HepG2 (cell line): ENCODE measurements around the gene SPHK2. TPM values are rescaled to one million over a fixed set of nuclear protein-coding genes. Genes with fewer than 3 reads are reported as not detected.
A peak's percentile ranks its signal among the peaks of the same experiment; 100 is the strongest.

Experiments
- BRD4 ChIP-seq: sonication (generic); formaldehyde crosslinking; IDR thresholded peaks from 2 replicates; pipeline ENCODE4 v1.4.0; 2020; ENCODE audit warnings: missing genetic modification reagents
- EED ChIP-seq: sonication (generic); formaldehyde crosslinking; IDR thresholded peaks from 2 replicates; pipeline ENCODE4 v1.5.0; 2020; ENCODE audit warnings: mild to moderate bottlenecking, missing genetic modification reagents
- ERF ChIP-seq: IDR thresholded peaks from 2 replicates; pipeline ENCODE4 v1.6.1; 2018; ENCODE audit warnings: missing biosample characterization, missing genetic modification reagents
- FOSL1 ChIP-seq: sonication (generic); formaldehyde crosslinking; IDR thresholded peaks from 2 replicates; pipeline ENCODE4 v1.9.0; 2021; ENCODE audit warnings: missing genetic modification reagents, borderline replicate concordance
- FOXA3 ChIP-seq: IDR thresholded peaks from 2 replicates; pipeline ENCODE4 v1.6.1; 2016; ENCODE audit warnings: missing genetic modification reagents, missing compliant biosample characterization
- HDAC2 ChIP-seq: sonication (generic); formaldehyde crosslinking; IDR thresholded peaks from 2 replicates; pipeline ENCODE4 v1.4.0; 2020; ENCODE audit warnings: missing genetic modification reagents
- IKZF5 ChIP-seq: IDR thresholded peaks from 2 replicates; pipeline ENCODE4 v1.6.1; 2018; ENCODE audit warnings: missing genetic modification reagents, mild to moderate bottlenecking, missing compliant biosample characterization
- KDM5A ChIP-seq: fragments of 200-600 bp; sonication (generic); IDR thresholded peaks from 2 replicates; pipeline ENCODE4 v1.7.0; 2018; ENCODE audit warnings: antibody characterized with exemption, mild to moderate bottlenecking, low read length, borderline replicate concordance
- LCORL ChIP-seq, 2 experiments: fragments of 450-650 bp in 1 of 2; sonication (generic) in 1 of 2; formaldehyde crosslinking in 1 of 2; IDR thresholded peaks; 2 replicates each; pipeline versions ENCODE4 v1.5.0 to v1.6.1; 2017 to 2020; ENCODE audit warnings: antibody characterized with exemption in 1 of 2, missing genetic modification reagents in 1 of 2
- MED8 ChIP-seq: sonication (generic); formaldehyde crosslinking; IDR thresholded peaks from 2 replicates; pipeline ENCODE4 v1.8.1; 2023; ENCODE audit warnings: mild to moderate bottlenecking, missing genetic modification reagents; ENCODE audit not compliant: insufficient replicate concordance
- MEIS2 ChIP-seq: sonication (generic); formaldehyde crosslinking; IDR thresholded peaks from 2 replicates; pipeline ENCODE4 v1.9.0; 2021; ENCODE audit warnings: mild to moderate bottlenecking, missing genetic modification reagents
- NFYB ChIP-seq: sonication (generic); formaldehyde crosslinking; IDR thresholded peaks from 2 replicates; pipeline ENCODE4 v1.4.0; 2020; ENCODE audit warnings: missing genetic modification reagents
- PCBP2 ChIP-seq: fragments of 200-400 bp; formaldehyde crosslinking; optimal IDR thresholded peaks from 2 replicates; pipeline ENCODE3; 2018; ENCODE audit warnings: low read length, low read depth; ENCODE audit not compliant: poor library complexity, severe bottlenecking
- PHB2 ChIP-seq: fragments of 450-650 bp; IDR thresholded peaks from 2 replicates; pipeline ENCODE4 v1.6.1; 2018; ENCODE audit not compliant: partially characterized antibody
- RAD21 ChIP-seq: fragments of 450-650 bp; formaldehyde crosslinking; IDR thresholded peaks from 2 replicates; pipeline ENCODE4 v1.5.0; 2020; ENCODE audit warnings: mild to moderate bottlenecking
- RFXANK ChIP-seq: IDR thresholded peaks from 2 replicates; pipeline ENCODE4 v1.6.1; 2016
- SOX5 ChIP-seq: IDR thresholded peaks from 2 replicates; pipeline ENCODE4 v1.6.1; 2016; ENCODE audit warnings: borderline replicate concordance
- STAG1 ChIP-seq: sonication (generic); formaldehyde crosslinking; IDR thresholded peaks from 2 replicates; pipeline ENCODE4 v1.4.0; 2020; ENCODE audit warnings: missing genetic modification reagents
- TARDBP ChIP-seq: sonication (generic); formaldehyde crosslinking; IDR thresholded peaks from 2 replicates; pipeline ENCODE4 v1.8.0; 2022; ENCODE audit warnings: mild to moderate bottlenecking, missing genetic modification reagents
- THAP11 ChIP-seq: IDR thresholded peaks from 2 replicates; pipeline ENCODE4 v1.6.1; 2016; ENCODE audit warnings: missing biosample characterization, missing genetic modification reagents
- TRAFD1 ChIP-seq: sonication (generic); formaldehyde crosslinking; IDR thresholded peaks from 2 replicates; pipeline ENCODE4 v1.5.1; 2020; ENCODE audit warnings: missing genetic modification reagents, mild to moderate bottlenecking, borderline replicate concordance
- ZNF101 ChIP-seq: sonication (generic); formaldehyde crosslinking; IDR thresholded peaks from 2 replicates; pipeline ENCODE4 v1.4.0; 2020; ENCODE audit warnings: mild to moderate bottlenecking, low read depth, missing genetic modification reagents, borderline replicate concordance
- ZNF121 ChIP-seq: sonication (generic); formaldehyde crosslinking; IDR thresholded peaks from 2 replicates; pipeline ENCODE4 v1.5.0; 2020; ENCODE audit warnings: mild to moderate bottlenecking, missing genetic modification reagents
- ZNF205 ChIP-seq: IDR thresholded peaks from 2 replicates; pipeline ENCODE4 v1.6.1; 2018; ENCODE audit warnings: missing biosample characterization, missing genetic modification reagents
- ZNF225 ChIP-seq: sonication (generic); formaldehyde crosslinking; IDR thresholded peaks from 2 replicates; pipeline ENCODE4 v1.4.0; 2020; ENCODE audit warnings: mild to moderate bottlenecking, missing genetic modification reagents
- ZNF414 ChIP-seq: sonication (generic); formaldehyde crosslinking; IDR thresholded peaks from 2 replicates; pipeline ENCODE4 v1.5.0; 2020; ENCODE audit warnings: missing genetic modification reagents
- ZNF674 ChIP-seq: sonication (generic); formaldehyde crosslinking; IDR thresholded peaks from 2 replicates; pipeline ENCODE4 v1.5.0; 2020; ENCODE audit warnings: low read depth, mild to moderate bottlenecking, missing genetic modification reagents
- ZNF709 ChIP-seq: sonication (generic); formaldehyde crosslinking; IDR thresholded peaks from 2 replicates; pipeline ENCODE4 v1.5.0; 2020; ENCODE audit warnings: mild to moderate bottlenecking, missing genetic modification reagents
- ZSCAN20 ChIP-seq: sonication (generic); formaldehyde crosslinking; IDR thresholded peaks from 2 replicates; pipeline ENCODE4 v1.4.0; 2020; ENCODE audit warnings: missing genetic modification reagents, mild to moderate bottlenecking, borderline replicate concordance
- polyA plus RNA-seq, 8 experiments: library from polyadenylated mRNA; depleted of rRNA in 3 of 8; stranded (reverse) in 7 of 8; unstranded in 1 of 8; fragments of >200 nt; fragmentation: Illumina TruSeq in 4 of 8; extraction: Trizol in 4 of 8; gene quantifications; 2 replicates each; pipeline versions ENCODE4 v1.2.1 to v1.2.3, GENCODE V29; 2011 to 2016; ENCODE audit warnings: low read depth in 4 of 8, missing spikeins in 1 of 8, mixed read lengths in 1 of 8; ENCODE audit not compliant: insufficient read depth in 1 of 8
- total RNA-seq, 5 experiments: library from RNA; depleted of rRNA; stranded (reverse); fragments of >200 nt; fragmentation: Illumina TruSeq; extraction: Trizol; gene quantifications; 2 replicates each; pipeline ENCODE4 v1.2.3, GENCODE V29; 2016; ENCODE audit warnings: low read depth in 1 of 5

The SPHK2 gene
- total and polyA plus RNA-seq, 2 of the 13 experiments (the other 11 are each of a cell fraction or from before 2014, with no cell fraction given): 2.9 to 14.4 TPM

GRCh38 chr19:48674921-48675824 lies 55.9 kb downstream of the SPHK2 start (continued):
- peak; percentile 23; the same call in 1 of the 2 replicates for TF ChIP-seq ZNF205
- TF ChIP-seq RFXANK: no peak
- peak; percentile 75 for TF ChIP-seq THAP11 (CRISPR knock-in tag)
- 0 out of 2 replicates have a peak, but pooled peaks have one; percentile 54 for TF ChIP-seq BRD4 (CRISPR knock-in tag)
- TF ChIP-seq ZNF225: 0 out of 2 replicates have a peak, but pooled peaks have one; percentile 51
- TF ChIP-seq TARDBP: peak; percentile 36; the same call in 1 of the 2 replicates
- peak; percentile 65 for TF ChIP-seq MED8 (CRISPR knock-in tag)
- no peak for TF ChIP-seq KDM5A
- no peak for TF ChIP-seq HDAC2 (CRISPR knock-in tag)
- TF ChIP-seq LCORL (IDR thresholded peaks at IDR 0.05): no peak
- peak; percentile 49; the same call in 1 of the 2 replicates for TF ChIP-seq LCORL (CRISPR knock-in tag; IDR thresholded peaks at IDR 0.05)
- TF ChIP-seq SOX5: 0 out of 2 replicates have a peak, but pooled peaks have one; percentile 26
- TF ChIP-seq ZNF414: peak; percentile 52; the same call in 1 of the 2 replicates
- peak; percentile 84 for TF ChIP-seq STAG1
- no peak for TF ChIP-seq PHB2
- peak; percentile 26; the same call in 1 of the 2 replicates for TF ChIP-seq ERF
- TF ChIP-seq TRAFD1 (CRISPR knock-in tag): no peak
- TF ChIP-seq ZNF121 (CRISPR knock-in tag): peak; percentile 92
- TF ChIP-seq ZSCAN20 (CRISPR knock-in tag): no peak
- TF ChIP-seq MEIS2 (CRISPR knock-in tag): 0 out of 2 replicates have a peak, but pooled peaks have one; percentile 46
- TF ChIP-seq FOSL1 (CRISPR knock-in tag): no peak
- TF ChIP-seq FOXA3 (CRISPR knock-in tag): 0 out of 2 replicates have a peak, but pooled peaks have one; percentile 18
- TF ChIP-seq EED (CRISPR knock-in tag): no peak
- no peak for TF ChIP-seq ZNF101 (CRISPR knock-in tag)
- no peak for TF ChIP-seq ZNF674 (CRISPR knock-in tag)
- TF ChIP-seq IKZF5: peak; percentile 26; the same call in 1 of the 2 replicates
- no peak for TF ChIP-seq PCBP2
- no peak for TF ChIP-seq ZNF709
- TF ChIP-seq RAD21 (CRISPR knock-in tag): peak; percentile 91
- no peak for TF ChIP-seq NFYB
